HepG2 (cell line): ENCODE measurements around the gene NLRP12. TPM values are rescaled to one million over a fixed set of nuclear protein-coding genes. Genes with fewer than 3 reads are reported as not detected.

Source experiments
- ATAC-seq: fragments of 200-7000 bp; cut with Tn5 transposase; 3 replicates; pipeline ENCODE4 v1.9.1; 2020; ENCODE audit warnings: mild to moderate bottlenecking, moderate library complexity
- BruUV-seq: library from RNA; stranded (reverse); fragments of 400-500 nt; replicated peaks from 2 replicates; lab custom pipeline; 2021; lab: Mats Ljungman, UMichigan
- CTCF ChIA-PET: fragments of 300-600 bp; formaldehyde crosslinking; extraction: SDS; loops from one replicate; lab custom pipeline; 2021; ENCODE audit warnings: low total read pairs, inconsistent platforms, low intra/inter-chr PET ratio; lab: Yijun Ruan, JAX
- POLR2A ChIA-PET: fragments of 350-600 bp; sonication (Branson Sonifier 250); formaldehyde crosslinking; loops from one replicate; lab custom pipeline; 2020; ENCODE audit warnings: antibody characterized with exemption, inconsistent platforms; lab: Yijun Ruan, JAX
- DNase-seq: peaks from one replicate; pipeline ENCODE4 v3.0.0-alpha.2; 2015; ENCODE audit warnings: low spot score
- FAIRE-seq: peaks from 3 replicates; lab custom pipeline; 2011; peaks lifted over from hg19 to GRCh38; lab: Jason Lieb, UNC
- H2AFZ ChIP-seq: one replicate; pipeline ENCODE4 v1.6.1; 2011; ENCODE audit warnings: low read length, inconsistent platforms
- H3K27ac ChIP-seq: fragments of 300-600 bp; 3 replicates; pipeline ENCODE4 v1.8.0; 2011; ENCODE audit warnings: mixed run types, mild to moderate bottlenecking, mixed read lengths, low read length, inconsistent platforms; ENCODE audit not compliant: insufficient read depth; ENCODE audit errors: extremely low read length
- H3K27me3 ChIP-seq, 2 experiments: fragments of 200-600 bp in 1 of 2; 2 replicates in 1 of 2; 3 replicates in 1 of 2; pipeline versions ENCODE4 v1.6.0 to v1.8.0; 2011; ENCODE audit warnings: low read length in 2 of 2, mild to moderate bottlenecking in 2 of 2, moderate library complexity in 2 of 2, inconsistent platforms in 1 of 2; ENCODE audit not compliant: insufficient read depth in 2 of 2, control insufficient read depth in 1 of 2
- H3K36me3 ChIP-seq, 2 experiments: fragments of 200-600 bp in 1 of 2; replicated peaks in 1 of 2; 2 replicates in 1 of 2; 3 replicates in 1 of 2; pipeline versions ENCODE4 v1.5.1 to v1.8.0; 2011; ENCODE audit warnings: low read length in 2 of 2, inconsistent platforms in 1 of 2; ENCODE audit not compliant: insufficient read depth in 2 of 2, control insufficient read depth in 1 of 2
- H3K4me1 ChIP-seq: 2 replicates; pipeline ENCODE4 v1.5.1; 2012; ENCODE audit warnings: low read length, inconsistent platforms; ENCODE audit not compliant: insufficient read depth
- H3K4me2 ChIP-seq: 2 replicates; pipeline ENCODE4 v1.6.0; 2011; ENCODE audit warnings: low read depth, low read length, inconsistent platforms
- H3K4me3 ChIP-seq, 3 experiments: fragments of 200-600 bp in 1 of 3; sonication (generic), shearing (Covaris generic) in 1 of 3; replicated peaks in 1 of 3; 2 replicates each; pipeline ENCODE4 v1.5.1; 2011 to 2016; ENCODE audit warnings: low read length in 3 of 3, inconsistent platforms in 2 of 3, low read depth in 2 of 3, mild to moderate bottlenecking in 2 of 3, control low read depth in 1 of 3, mixed read lengths in 1 of 3; ENCODE audit not compliant: insufficient read depth in 1 of 3
- H3K79me2 ChIP-seq: one replicate; pipeline ENCODE4 v1.6.1; 2011; ENCODE audit warnings: low read length, inconsistent platforms; ENCODE audit not compliant: insufficient read depth
- H3K9ac ChIP-seq: 2 replicates; pipeline ENCODE4 v1.6.0; 2011; ENCODE audit warnings: mild to moderate bottlenecking, low read depth, low read length, inconsistent platforms; ENCODE audit not compliant: insufficient read depth
- H3K9me3 ChIP-seq: 2 replicates; pipeline ENCODE4 v1.5.1; 2012; ENCODE audit warnings: mild to moderate bottlenecking, low read length
- H4K20me1 ChIP-seq: 2 replicates; pipeline ENCODE4 v1.6.0; 2011; ENCODE audit warnings: inconsistent platforms, mild to moderate bottlenecking, low read length, moderate library complexity; ENCODE audit not compliant: insufficient read depth
- ARNT ChIP-seq: fragments of 450-650 bp; IDR thresholded peaks from 2 replicates; pipeline ENCODE4 v1.6.1; 2017
- ATF1 ChIP-seq: IDR thresholded peaks from 2 replicates; pipeline ENCODE4 v1.6.1; 2016; ENCODE audit warnings: mild to moderate bottlenecking, control low read depth
- HMG20B ChIP-seq: conservative IDR thresholded peaks from 2 replicates; pipeline ENCODE4 v1.6.1; 2016; ENCODE audit warnings: missing genetic modification reagents, missing compliant biosample characterization
- NR3C1 ChIP-seq: sonication (generic); formaldehyde crosslinking; IDR thresholded peaks from 2 replicates; pipeline ENCODE4 v1.4.0; 2020; ENCODE audit warnings: missing genetic modification reagents
- PAWR ChIP-seq: sonication (generic); formaldehyde crosslinking; IDR thresholded peaks from 2 replicates; pipeline ENCODE4 v1.4.0; 2020; ENCODE audit warnings: missing genetic modification reagents, mild to moderate bottlenecking, borderline replicate concordance
- ZBTB38 ChIP-seq: sonication (generic); formaldehyde crosslinking; IDR thresholded peaks from 2 replicates; pipeline ENCODE4 v1.5.1; 2020; ENCODE audit warnings: mild to moderate bottlenecking, missing genetic modification reagents
- ZBTB40 ChIP-seq, 2 experiments: fragments of 450-650 bp in 1 of 2; sonication (generic) in 1 of 2; formaldehyde crosslinking in 1 of 2; IDR thresholded peaks; 2 replicates each; pipeline versions ENCODE4 v1.6.1 to v1.8.0; 2016 to 2022; ENCODE audit warnings: antibody characterized with exemption in 1 of 2, mild to moderate bottlenecking in 1 of 2, missing genetic modification reagents in 1 of 2
- ZNF3 ChIP-seq: IDR thresholded peaks from 2 replicates; pipeline ENCODE4 v1.7.0; 2017; ENCODE audit warnings: inconsistent platforms
- ZNF83 ChIP-seq: sonication (generic); formaldehyde crosslinking; IDR thresholded peaks from 2 replicates; pipeline ENCODE4 v1.4.0; 2020; ENCODE audit warnings: missing genetic modification reagents, mild to moderate bottlenecking, borderline replicate concordance
- WGBS: methylation state at CpG from one replicate; pipeline ENCODE4 v1.1.6; 2017; ENCODE audit warnings: low lambda C conversion rate; 5-methylcytosine and 5-hydroxymethylcytosine counted together
- in situ Hi-C: cut with HindIII; loops from 2 replicates; pipeline ENCODE4 v1.10.0; 2017; ENCODE audit warnings: low pct_unique_long_range_greater_than_20kb; ENCODE audit not compliant: extremely low pct_ligation_motif_present
- intact Hi-C: fragments of 100-400 bp; cut with micrococcal nuclease; formaldehyde crosslinking; loops from one replicate; pipeline ENCODE4 v1.10.0; 2022; ENCODE audit not compliant: unreplicated experiment
- polyA plus RNA-seq, 8 experiments: library from polyadenylated mRNA; depleted of rRNA in 3 of 8; stranded (reverse) in 7 of 8; unstranded in 1 of 8; fragments of >200 nt; fragmentation: Illumina TruSeq in 4 of 8; extraction: Trizol in 4 of 8; gene quantifications; 2 replicates each; pipeline versions ENCODE4 v1.2.1 to v1.2.3, GENCODE V29; 2011 to 2016; ENCODE audit warnings: low read depth in 4 of 8, missing spikeins in 1 of 8, mixed read lengths in 1 of 8; ENCODE audit not compliant: insufficient read depth in 1 of 8
- total RNA-seq, 5 experiments: library from RNA; depleted of rRNA; stranded (reverse); fragments of >200 nt; fragmentation: Illumina TruSeq; extraction: Trizol; gene quantifications; 2 replicates each; pipeline ENCODE4 v1.2.3, GENCODE V29; 2016; ENCODE audit warnings: low read depth in 1 of 5
- TF ChIP-seq, protein P1 (sequence below): sonication (generic); formaldehyde crosslinking; IDR thresholded peaks from 2 replicates; pipeline ENCODE4 v1.4.0; 2020; ENCODE audit warnings: missing genetic modification reagents, borderline replicate concordance
- TF ChIP-seq, protein P2 (sequence below), 2 experiments: sonication (generic) in 1 of 2; formaldehyde crosslinking in 1 of 2; IDR thresholded peaks; 2 replicates each; pipeline versions ENCODE4 v1.4.0 to v1.6.1; 2018 to 2020; ENCODE audit warnings: missing genetic modification reagents in 2 of 2, borderline replicate concordance in 1 of 2, low read depth in 1 of 2, mild to moderate bottlenecking in 1 of 2, missing biosample characterization in 1 of 2

The NLRP12 gene
- total and polyA plus RNA-seq, 2 of the 13 experiments (the other 11 are each of a cell fraction or from before 2014, with no cell fraction given), result 0.15 to 0.20 TPM

GRCh38 chr19:53849237-53849676 lies 25.1 kb upstream of the NLRP12 start:
- in situ Hi-C loops (no loop called here), intact Hi-C loops (no loop called here)
- H2AFZ ChIP-seq, result no peak overlapping the region
- H3K4me3 ChIP-seq, result no peak overlapping the region
- H3K79me2 ChIP-seq, result no peaks in the 10 kb centered on the region
- no peaks in the 10 kb centered on the region for H4K20me1 ChIP-seq
- no peaks in the 10 kb centered on the region for H3K36me3 ChIP-seq
- no peak for DNase-seq
- ChIA-PET POLR2A (no interaction called here), CTCF (no interaction called here)
- BruUV-seq, result no TSS peak
- 72% methylated on average over 11 of the region's 11 CpGs for WGBS
- H3K4me2 ChIP-seq, result no peak overlapping the region
- no peaks in the 10 kb centered on the region for H3K9me3 ChIP-seq
- no peak for FAIRE-seq
- no peak overlapping the region for H3K9ac ChIP-seq
- peaks cover 0 to 3% of the 10 kb centered on the region in 2 experiments; a peak in 2 of 5 replicates for H3K27me3 ChIP-seq
- H3K4me1 ChIP-seq, result peaks cover 30% of the 10 kb centered on the region
- no peak overlapping the region for H3K27ac ChIP-seq
- ATAC-seq, result no peak
- no peak for TF ChIP-seq NR3C1 (CRISPR knock-in tag)
- no peak for TF ChIP-seq ZBTB38 (CRISPR knock-in tag)
- TF ChIP-seq ZNF83 (CRISPR knock-in tag), result no peak
- no peak for TF ChIP-seq ZBTB40 (IDR thresholded peaks at IDR 0.05)
- TF ChIP-seq ZBTB40 (CRISPR knock-in tag; IDR thresholded peaks at IDR 0.05), result no peak
- TF ChIP-seq, protein P1, sequence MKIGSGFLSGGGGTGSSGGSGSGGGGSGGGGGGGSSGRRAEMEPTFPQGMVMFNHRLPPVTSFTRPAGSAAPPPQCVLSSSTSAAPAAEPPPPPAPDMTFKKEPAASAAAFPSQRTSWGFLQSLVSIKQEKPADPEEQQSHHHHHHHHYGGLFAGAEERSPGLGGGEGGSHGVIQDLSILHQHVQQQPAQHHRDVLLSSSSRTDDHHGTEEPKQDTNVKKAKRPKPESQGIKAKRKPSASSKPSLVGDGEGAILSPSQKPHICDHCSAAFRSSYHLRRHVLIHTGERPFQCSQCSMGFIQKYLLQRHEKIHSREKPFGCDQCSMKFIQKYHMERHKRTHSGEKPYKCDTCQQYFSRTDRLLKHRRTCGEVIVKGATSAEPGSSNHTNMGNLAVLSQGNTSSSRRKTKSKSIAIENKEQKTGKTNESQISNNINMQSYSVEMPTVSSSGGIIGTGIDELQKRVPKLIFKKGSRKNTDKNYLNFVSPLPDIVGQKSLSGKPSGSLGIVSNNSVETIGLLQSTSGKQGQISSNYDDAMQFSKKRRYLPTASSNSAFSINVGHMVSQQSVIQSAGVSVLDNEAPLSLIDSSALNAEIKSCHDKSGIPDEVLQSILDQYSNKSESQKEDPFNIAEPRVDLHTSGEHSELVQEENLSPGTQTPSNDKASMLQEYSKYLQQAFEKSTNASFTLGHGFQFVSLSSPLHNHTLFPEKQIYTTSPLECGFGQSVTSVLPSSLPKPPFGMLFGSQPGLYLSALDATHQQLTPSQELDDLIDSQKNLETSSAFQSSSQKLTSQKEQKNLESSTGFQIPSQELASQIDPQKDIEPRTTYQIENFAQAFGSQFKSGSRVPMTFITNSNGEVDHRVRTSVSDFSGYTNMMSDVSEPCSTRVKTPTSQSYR (CRISPR knock-in tag), result no peak
- TF ChIP-seq ATF1 (CRISPR knock-in tag), result no peak
- no peak for TF ChIP-seq ARNT
- TF ChIP-seq HMG20B (CRISPR knock-in tag), result no peak
- TF ChIP-seq PAWR (CRISPR knock-in tag), result no peak
- TF ChIP-seq ZNF3 (CRISPR knock-in tag), result no peak
- TF ChIP-seq, protein P2, sequence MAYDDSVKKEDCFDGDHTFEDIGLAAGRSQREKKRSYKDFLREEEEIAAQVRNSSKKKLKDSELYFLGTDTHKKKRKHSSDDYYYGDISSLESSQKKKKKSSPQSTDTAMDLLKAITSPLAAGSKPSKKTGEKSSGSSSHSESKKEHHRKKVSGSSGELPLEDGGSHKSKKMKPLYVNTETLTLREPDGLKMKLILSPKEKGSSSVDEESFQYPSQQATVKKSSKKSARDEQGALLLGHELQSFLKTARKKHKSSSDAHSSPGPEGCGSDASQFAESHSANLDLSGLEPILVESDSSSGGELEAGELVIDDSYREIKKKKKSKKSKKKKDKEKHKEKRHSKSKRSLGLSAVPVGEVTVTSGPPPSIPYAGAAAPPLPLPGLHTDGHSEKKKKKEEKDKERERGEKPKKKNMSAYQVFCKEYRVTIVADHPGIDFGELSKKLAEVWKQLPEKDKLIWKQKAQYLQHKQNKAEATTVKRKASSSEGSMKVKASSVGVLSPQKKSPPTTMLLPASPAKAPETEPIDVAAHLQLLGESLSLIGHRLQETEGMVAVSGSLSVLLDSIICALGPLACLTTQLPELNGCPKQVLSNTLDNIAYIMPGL (CRISPR knock-in tag; IDR thresholded peaks at IDR 0.05; ENCODE audit: borderline replicate concordance in 1 of 2, low read depth in 1 of 2), result no peak
